Large intestine (tissue), 3 donors: ENCODE results near the gene OR5L1. TPM values are rescaled to one million over a fixed set of nuclear protein-coding genes. Genes with fewer than 3 reads are reported as not detected.

ENCODE experiments used
- DNase-seq, 2 donors: peaks; one replicate each; pipeline versions ENCODE4 v3.0.0 to v3.0.0-alpha.2; 2013
- H3K27ac ChIP-seq: one replicate; pipeline ENCODE4 v1.5.1; 2013; ENCODE audit warnings: low read length
- H3K27me3 ChIP-seq: 2 replicates; pipeline ENCODE4 v1.6.1; 2013; ENCODE audit warnings: low read length; ENCODE audit not compliant: control insufficient read depth, insufficient read depth
- H3K36me3 ChIP-seq: 2 replicates; pipeline ENCODE4 v1.6.1; 2013; ENCODE audit warnings: low read length; ENCODE audit not compliant: control insufficient read depth, insufficient read depth
- H3K4me1 ChIP-seq: one replicate; pipeline ENCODE4 v1.6.1; 2013; ENCODE audit warnings: low read length; ENCODE audit not compliant: control insufficient read depth, insufficient read depth
- H3K4me3 ChIP-seq: one replicate; pipeline ENCODE4 v1.5.1; 2013; ENCODE audit warnings: low read length
- H3K9me3 ChIP-seq: one replicate; pipeline ENCODE4 v1.6.1; 2013; ENCODE audit warnings: mild to moderate bottlenecking, low read depth, low read length, moderate library complexity; ENCODE audit not compliant: control insufficient read depth
- WGBS: methylation state at CpG from one replicate; pipeline ENCODE4 v1.1.5; 2013; ENCODE audit warnings: low lambda C conversion rate; ENCODE audit not compliant: insufficient coverage; 5-methylcytosine and 5-hydroxymethylcytosine counted together
- polyA plus RNA-seq: library from polyadenylated mRNA; unstranded; fragments of 120-200 nt; gene quantifications from one replicate; pipeline ENCODE4 v1.2.1, GENCODE V29; 2013

OR5L1 gene
- polyA plus RNA-seq, 1 donor, result not detected

DNA sequence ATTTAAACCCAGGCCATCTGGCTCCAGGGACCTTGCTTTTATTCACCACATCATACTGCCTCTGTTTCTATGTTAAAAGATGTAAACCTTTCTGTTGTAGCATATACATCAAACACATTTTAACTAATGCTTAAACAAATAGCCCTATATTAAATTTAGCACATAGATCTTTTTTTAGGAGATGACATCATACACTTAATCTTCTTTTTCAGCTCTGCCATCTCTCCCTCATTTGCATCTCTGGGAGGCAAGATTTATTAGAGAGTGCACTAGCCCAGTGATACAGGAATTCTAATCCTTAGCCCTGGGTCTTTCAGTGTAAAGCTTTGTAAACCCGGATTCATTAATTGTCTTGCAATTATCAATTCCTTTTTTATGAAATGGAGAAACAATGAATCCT is 41.0 kb downstream of the OR5L1 start:
- Histone ChIP-seq H3K27me3 (no peaks in the 10 kb centered on the region), H3K4me1 (no peaks in the 10 kb centered on the region), H3K9me3 (no peaks in the 10 kb centered on the region), H3K27ac (no peak overlapping the region), H3K36me3 (no peaks in the 10 kb centered on the region), H3K4me3 (no peak overlapping the region)
- no CpG with 5 or more reads among the region's 1 CpG for WGBS
- no peak for DNase-seq

DNA sequence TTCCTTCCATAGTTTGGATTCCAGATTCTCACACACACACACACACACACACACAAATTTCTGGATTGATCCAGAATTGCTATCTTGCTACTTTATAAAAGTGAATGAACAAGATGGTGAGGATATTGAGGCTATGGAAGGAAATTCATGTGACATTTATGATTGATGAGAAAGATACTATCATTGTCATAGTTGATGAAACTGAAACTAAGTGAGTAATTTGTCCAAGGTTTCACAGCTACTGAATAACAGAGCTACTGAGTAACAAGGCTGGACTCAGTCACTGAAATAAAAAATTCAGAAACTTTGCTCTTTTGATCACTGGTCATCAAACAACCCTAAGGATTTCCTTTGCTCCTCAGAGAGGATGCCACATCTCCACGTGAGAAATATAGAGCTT is 43.5 kb downstream of the OR5L1 start:
- no peaks in the 10 kb centered on the region for H3K9me3 ChIP-seq
- no peak overlapping the region for H3K4me3 ChIP-seq
- no peaks in the 10 kb centered on the region for H3K36me3 ChIP-seq
- no peak for DNase-seq
- H3K27me3 ChIP-seq, result no peaks in the 10 kb centered on the region
- no CpG with 5 or more reads among the region's 1 CpG for WGBS
- no peak overlapping the region for H3K27ac ChIP-seq
- H3K4me1 ChIP-seq, result no peaks in the 10 kb centered on the region

Other genes with a start within 250 kb of the OR5L1 start
- gene OR4C16, start 239.2 kb upstream of the OR5L1 start, polyA plus RNA-seq, result not detected
- gene OR4C11, start 203.7 kb upstream of the OR5L1 start, polyA plus RNA-seq, result not detected
- gene OR4P4, start 176.3 kb upstream of the OR5L1 start, polyA plus RNA-seq, result not detected
- not detected for gene OR4S2, start 163.0 kb upstream of the OR5L1 start, polyA plus RNA-seq
- gene OR4C6, start 149.2 kb upstream of the OR5L1 start, polyA plus RNA-seq, result not detected
- not detected for gene OR5D13, start 37.9 kb upstream of the OR5L1 start, polyA plus RNA-seq
- not detected for gene OR5D14, start 15.8 kb upstream of the OR5L1 start, polyA plus RNA-seq
- gene OR5D18, start 8.3 kb downstream of the OR5L1 start, polyA plus RNA-seq, result not detected
- gene OR5L2, start 15.9 kb downstream of the OR5L1 start, polyA plus RNA-seq, result not detected
- gene OR5D16, start 27.4 kb downstream of the OR5L1 start, polyA plus RNA-seq, result not detected
- not detected for gene TRIM51, start 71.9 kb downstream of the OR5L1 start, polyA plus RNA-seq
- not detected for gene OR5W2, start 103.2 kb downstream of the OR5L1 start, polyA plus RNA-seq
- not detected for gene OR5I1, start 125.0 kb downstream of the OR5L1 start, polyA plus RNA-seq
- gene OR10AG1, start 158.6 kb downstream of the OR5L1 start, polyA plus RNA-seq, result not detected
- not detected for gene OR5F1, start 183.3 kb downstream of the OR5L1 start, polyA plus RNA-seq
- not detected for gene OR5AS1, start 216.3 kb downstream of the OR5L1 start, polyA plus RNA-seq